Osteoblast (primary cell): ENCODE results near the gene TOX4. TPM values are rescaled to one million over a fixed set of nuclear protein-coding genes. Genes with fewer than 3 reads are reported as not detected.
A peak's percentile ranks its signal among the peaks of the same experiment; 100 is the strongest.
"Not testable (repeated sequence)": the region's sequence is repeated elsewhere in the genome, so short reads cannot be mapped to it uniquely, and the experiment has no call there.

Experiments used
- DNase-seq: peaks from one replicate; pipeline ENCODE4 v3.0.0; 2011; ENCODE audit warnings: low spot score, mixed read lengths; ENCODE audit not compliant: insufficient read length; ENCODE audit errors: missing footprints
- H2AFZ ChIP-seq: 2 replicates; pipeline ENCODE4 v1.6.0; 2011; ENCODE audit warnings: mild to moderate bottlenecking, low read length
- H3K27ac ChIP-seq: 2 replicates; pipeline ENCODE4 v1.5.1; 2011; ENCODE audit warnings: mild to moderate bottlenecking, low read depth, low read length, moderate library complexity
- H3K27me3 ChIP-seq: 2 replicates; pipeline ENCODE4 v1.6.0; 2012; ENCODE audit warnings: mild to moderate bottlenecking, control low read depth, inconsistent platforms, low read length, moderate library complexity; ENCODE audit not compliant: insufficient read depth
- H3K36me3 ChIP-seq: 2 replicates; pipeline ENCODE4 v1.5.1; 2011; ENCODE audit warnings: mild to moderate bottlenecking, low read length, control low read depth, moderate library complexity; ENCODE audit not compliant: insufficient read depth
- H3K4me1 ChIP-seq: 2 replicates; pipeline ENCODE4 v1.5.1; 2011; ENCODE audit warnings: mild to moderate bottlenecking, low read length, control low read depth, moderate library complexity; ENCODE audit not compliant: insufficient read depth
- H3K4me2 ChIP-seq: 2 replicates; pipeline ENCODE4 v1.6.0; 2011; ENCODE audit warnings: mild to moderate bottlenecking, low read length; ENCODE audit not compliant: insufficient read depth
- H3K4me3 ChIP-seq: fragments of 200-600 bp; sonication (generic); 3 replicates; pipeline ENCODE4 v1.5.1; 2012; ENCODE audit warnings: mild to moderate bottlenecking, low read length, inconsistent platforms; ENCODE audit not compliant: insufficient read depth
- H3K79me2 ChIP-seq: 2 replicates; pipeline ENCODE4 v1.6.0; 2012; ENCODE audit warnings: mild to moderate bottlenecking, low read length, control low read depth, inconsistent platforms; ENCODE audit not compliant: insufficient read depth
- H3K9me3 ChIP-seq: 2 replicates; pipeline ENCODE4 v1.5.1; 2011; ENCODE audit warnings: low read depth, low read length, control low read depth
- H4K20me1 ChIP-seq: 2 replicates; pipeline ENCODE4 v1.6.0; 2012; ENCODE audit warnings: mild to moderate bottlenecking, low read length, control low read depth; ENCODE audit not compliant: insufficient read depth
- total RNA-seq: library from RNA; depleted of rRNA; stranded (reverse); fragments of >200 nt; gene quantifications from 2 replicates; pipeline ENCODE4 v1.2.3, GENCODE V29; 2012
- TF ChIP-seq, protein P1 (sequence below): IDR thresholded peaks from 2 replicates; pipeline ENCODE4 v1.5.1; 2011; ENCODE audit warnings: mild to moderate bottlenecking, low read depth, low read length, moderate library complexity; ENCODE audit errors: extremely low read depth

Gene TOX4
- total RNA-seq, 1 donor = 37.6 TPM

DNA sequence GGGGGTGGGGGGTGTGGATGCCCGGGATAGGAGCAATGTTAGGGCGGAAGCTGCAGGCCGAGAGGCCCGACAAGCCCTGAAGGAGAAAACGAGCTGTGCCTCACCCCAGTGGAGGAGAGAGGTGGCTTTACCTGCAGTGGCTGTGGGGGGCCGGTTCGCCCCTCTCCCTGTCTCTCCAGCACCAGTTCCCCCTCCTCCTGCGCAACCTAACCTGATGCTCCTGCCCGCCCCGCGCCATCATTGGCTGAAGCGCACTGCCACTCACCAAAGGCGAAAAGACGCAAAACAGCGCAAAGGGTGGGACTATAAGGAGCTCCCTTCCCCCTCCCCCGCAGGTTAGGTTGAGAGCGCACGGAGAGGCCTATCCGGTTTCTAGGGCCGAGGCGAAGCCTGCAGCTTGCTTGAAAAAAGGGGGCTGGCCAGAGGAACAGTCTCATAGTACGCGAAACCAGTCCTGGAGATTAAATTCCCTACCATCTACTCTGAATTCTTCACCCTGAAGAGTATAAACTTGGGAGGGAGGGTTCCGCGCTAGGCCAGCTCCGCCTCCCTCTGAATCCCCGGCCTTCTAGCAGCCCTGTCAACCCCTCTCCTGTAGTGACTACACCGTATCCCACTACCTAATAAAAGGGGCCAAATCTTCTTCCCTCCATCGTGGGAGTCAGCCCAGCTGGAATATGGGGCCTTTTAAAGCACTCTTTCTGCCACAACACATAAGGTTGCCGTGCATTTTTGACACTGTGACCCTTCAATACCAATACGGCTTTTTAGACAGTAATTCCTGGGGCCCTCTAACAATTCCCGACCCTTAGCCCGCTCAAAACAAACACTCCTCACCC lies 39.7 kb upstream of the TOX4 start:
- Histone ChIP-seq H3K4me3 (peak overlapping the region; percentile 86), H2AFZ (peak overlapping the region; percentile 91), H3K79me2 (peaks cover 92% of the 10 kb centered on the region), H4K20me1 (peaks cover 10% of the 10 kb centered on the region), H3K4me2 (peak overlapping the region; percentile 79), H3K4me1 (peaks cover 6% of the 10 kb centered on the region), H3K9me3 (no peaks in the 10 kb centered on the region), H3K27me3 (no peaks in the 10 kb centered on the region), H3K27ac (peak overlapping the region; percentile 92), H3K36me3 (no peaks in the 10 kb centered on the region)
- peak; percentile 96 for DNase-seq
- TF ChIP-seq, protein P1, sequence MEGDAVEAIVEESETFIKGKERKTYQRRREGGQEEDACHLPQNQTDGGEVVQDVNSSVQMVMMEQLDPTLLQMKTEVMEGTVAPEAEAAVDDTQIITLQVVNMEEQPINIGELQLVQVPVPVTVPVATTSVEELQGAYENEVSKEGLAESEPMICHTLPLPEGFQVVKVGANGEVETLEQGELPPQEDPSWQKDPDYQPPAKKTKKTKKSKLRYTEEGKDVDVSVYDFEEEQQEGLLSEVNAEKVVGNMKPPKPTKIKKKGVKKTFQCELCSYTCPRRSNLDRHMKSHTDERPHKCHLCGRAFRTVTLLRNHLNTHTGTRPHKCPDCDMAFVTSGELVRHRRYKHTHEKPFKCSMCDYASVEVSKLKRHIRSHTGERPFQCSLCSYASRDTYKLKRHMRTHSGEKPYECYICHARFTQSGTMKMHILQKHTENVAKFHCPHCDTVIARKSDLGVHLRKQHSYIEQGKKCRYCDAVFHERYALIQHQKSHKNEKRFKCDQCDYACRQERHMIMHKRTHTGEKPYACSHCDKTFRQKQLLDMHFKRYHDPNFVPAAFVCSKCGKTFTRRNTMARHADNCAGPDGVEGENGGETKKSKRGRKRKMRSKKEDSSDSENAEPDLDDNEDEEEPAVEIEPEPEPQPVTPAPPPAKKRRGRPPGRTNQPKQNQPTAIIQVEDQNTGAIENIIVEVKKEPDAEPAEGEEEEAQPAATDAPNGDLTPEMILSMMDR = no peak

DNA sequence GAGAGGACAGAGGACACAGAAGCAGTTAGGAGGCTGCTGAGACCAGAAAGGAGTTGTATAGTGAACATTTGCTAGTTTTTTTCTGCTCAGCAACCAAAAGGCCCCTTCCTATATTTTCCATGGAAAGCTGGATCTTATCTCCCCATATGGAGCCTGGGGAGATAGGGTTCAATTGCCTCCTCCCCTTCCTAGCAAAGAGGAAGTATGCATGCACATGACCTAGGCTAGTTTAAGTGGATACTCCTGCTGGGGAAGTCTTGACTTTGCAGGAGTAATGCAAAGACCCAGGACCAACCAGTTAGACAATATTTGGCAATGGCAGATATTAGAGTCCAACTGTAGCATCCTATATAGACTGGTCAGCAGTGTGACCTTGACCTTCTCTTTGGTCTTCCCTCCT lies 36.1 kb upstream of the TOX4 start:
- Histone ChIP-seq H2AFZ (no peak overlapping the region), H3K27me3 (no peaks in the 10 kb centered on the region), H3K4me1 (peaks cover 6% of the 10 kb centered on the region), H3K4me2 (no peak overlapping the region), H4K20me1 (peaks cover 5% of the 10 kb centered on the region), H3K79me2 (peaks cover 88% of the 10 kb centered on the region), H3K4me3 (no peak overlapping the region), H3K9me3 (no peaks in the 10 kb centered on the region), H3K27ac (no peak overlapping the region), H3K36me3 (no peaks in the 10 kb centered on the region)
- DNase-seq = peak; percentile 11
- TF ChIP-seq, protein P1 = no peak

DNA sequence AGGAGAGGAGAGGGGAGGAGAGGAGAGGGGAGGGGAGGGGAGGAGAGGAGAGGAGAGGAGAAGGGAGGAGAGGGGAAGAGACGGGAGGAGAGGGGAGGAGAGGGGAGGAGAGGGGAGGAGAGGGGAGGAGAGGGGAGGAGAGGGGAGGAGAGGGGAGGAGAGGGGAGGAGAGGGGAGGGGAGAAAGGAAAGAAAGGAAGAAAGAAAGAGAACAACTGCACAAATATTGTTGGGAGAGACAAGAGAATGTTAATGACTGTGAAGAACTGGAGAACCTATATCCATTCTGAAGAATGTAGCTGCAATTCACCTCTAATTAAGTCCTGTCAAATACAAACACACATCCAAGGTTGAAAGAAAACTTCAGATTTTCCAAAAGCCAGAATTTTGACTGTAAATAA lies 34.3 kb upstream of the TOX4 start:
- H3K36me3 ChIP-seq, H3K4me1 ChIP-seq, H3K4me3 ChIP-seq, DNase-seq, H3K4me2 ChIP-seq, H3K27ac ChIP-seq, H3K9me3 ChIP-seq, H3K27me3 ChIP-seq, H2AFZ ChIP-seq: not testable (repeated sequence)
- peaks cover 90% of the 10 kb centered on the region for H3K79me2 ChIP-seq
- peaks cover 14% of the 10 kb centered on the region for H4K20me1 ChIP-seq

DNA sequence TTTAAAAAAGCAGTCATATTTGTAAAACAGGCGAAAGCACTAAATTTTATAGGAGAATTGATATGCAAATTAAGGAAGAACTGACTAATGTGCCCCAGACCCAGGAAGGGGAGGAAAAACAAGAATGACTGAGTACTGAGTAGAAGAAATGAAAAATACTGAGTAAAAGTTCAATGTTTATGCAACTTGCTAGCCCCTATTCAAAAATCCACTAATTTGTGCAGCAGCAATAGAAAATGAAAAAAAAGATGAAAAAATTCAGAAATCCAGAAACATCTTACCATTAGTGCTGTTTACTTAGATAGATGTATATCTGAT lies 27.1 kb upstream of the TOX4 start:
- H3K4me2 ChIP-seq = no peak overlapping the region

More for the DNA sequence above, 27.1 kb upstream of the TOX4 start:
- peak overlapping the region; percentile 16 for H3K27ac ChIP-seq
- no peak overlapping the region for H2AFZ ChIP-seq
- H3K79me2 ChIP-seq = peaks cover 96% of the 10 kb centered on the region
- no peaks in the 10 kb centered on the region for H3K9me3 ChIP-seq
- H4K20me1 ChIP-seq = peaks cover 24% of the 10 kb centered on the region
- no peaks in the 10 kb centered on the region for H3K27me3 ChIP-seq
- peaks cover 5% of the 10 kb centered on the region for H3K4me1 ChIP-seq
- TF ChIP-seq, protein P1 = no peak
- no peak for DNase-seq
- no peak overlapping the region for H3K4me3 ChIP-seq
- H3K36me3 ChIP-seq = peaks cover 4% of the 10 kb centered on the region
